Ovary (tissue), 3 donors: ENCODE data around the gene MYO3A.

Source experiments
- CTCF ChIP-seq, 3 donors: fragments of 450-650 bp in 2 of 3; fragments of 200-600 bp in 1 of 3; IDR thresholded peaks; one replicate each; pipeline versions ENCODE4 v1.5.1 to v1.8.0; 2016 to 2022; ENCODE audit warnings: antibody characterized with exemption in 3 of 3, mild to moderate bottlenecking in 1 of 3
- EP300 ChIP-seq: sonication (generic); formaldehyde crosslinking; IDR thresholded peaks from one replicate; pipeline ENCODE4 v1.6.1; 2017; ENCODE audit warnings: antibody characterized with exemption
- POLR2A ChIP-seq: fragments of 450-650 bp; IDR thresholded peaks from one replicate; pipeline ENCODE4 v1.6.1; 2017; ENCODE audit warnings: antibody characterized with exemption, mild to moderate bottlenecking, moderate library complexity
- donor health status: DM: no; HTN: no; CAD: no.

DNA sequence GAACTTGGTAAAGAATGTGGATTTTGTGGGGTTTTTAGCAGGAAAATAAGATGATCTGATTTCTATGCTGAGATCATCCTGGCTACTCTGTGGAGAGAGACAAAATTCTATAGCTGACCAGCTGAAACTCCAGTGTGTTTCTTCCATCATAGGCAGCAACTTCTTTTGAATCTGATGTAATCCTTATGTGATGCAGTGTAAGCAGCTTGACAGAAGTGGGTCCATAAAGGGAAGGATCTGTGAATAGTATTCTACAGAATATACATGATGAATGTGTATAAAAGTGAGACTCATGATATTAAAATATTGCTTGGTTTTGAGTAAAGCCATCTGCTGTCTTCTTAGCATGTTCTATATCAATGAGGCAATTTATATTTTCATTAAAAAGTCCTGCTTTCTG, 4.4 kb downstream of the MYO3A start:
- TF ChIP-seq CTCF (IDR thresholded peaks at IDR 0.05) (no peak), POLR2A (no peak), EP300 (no peak)
